ENCODE measurements around the gene FADS3.

- TF ChIP-seq CTCF (IDR thresholded peaks at IDR 0.05): no peak
- TF ChIP-seq POLR2A (IDR thresholded peaks at IDR 0.05): no peak
Observed at GRCh38 chr11:61862714-61863547, 28.4 kb downstream of the FADS3 start.

Data from breast epithelium (tissue), 3 donors.